LNCAP (cell line): ENCODE data around the gene GJB4.

Source experiments
- TF ChIP-seq, protein P1 (sequence below): fragments of 450-650 bp; IDR thresholded peaks from 2 replicates; pipeline ENCODE4 v1.5.1; 2017; ENCODE audit warnings: mild to moderate bottlenecking

GJB4 gene

GRCh38 chr1:34796990-34797389 lies 37.5 kb downstream of the GJB4 start:
- TF ChIP-seq, protein P1, sequence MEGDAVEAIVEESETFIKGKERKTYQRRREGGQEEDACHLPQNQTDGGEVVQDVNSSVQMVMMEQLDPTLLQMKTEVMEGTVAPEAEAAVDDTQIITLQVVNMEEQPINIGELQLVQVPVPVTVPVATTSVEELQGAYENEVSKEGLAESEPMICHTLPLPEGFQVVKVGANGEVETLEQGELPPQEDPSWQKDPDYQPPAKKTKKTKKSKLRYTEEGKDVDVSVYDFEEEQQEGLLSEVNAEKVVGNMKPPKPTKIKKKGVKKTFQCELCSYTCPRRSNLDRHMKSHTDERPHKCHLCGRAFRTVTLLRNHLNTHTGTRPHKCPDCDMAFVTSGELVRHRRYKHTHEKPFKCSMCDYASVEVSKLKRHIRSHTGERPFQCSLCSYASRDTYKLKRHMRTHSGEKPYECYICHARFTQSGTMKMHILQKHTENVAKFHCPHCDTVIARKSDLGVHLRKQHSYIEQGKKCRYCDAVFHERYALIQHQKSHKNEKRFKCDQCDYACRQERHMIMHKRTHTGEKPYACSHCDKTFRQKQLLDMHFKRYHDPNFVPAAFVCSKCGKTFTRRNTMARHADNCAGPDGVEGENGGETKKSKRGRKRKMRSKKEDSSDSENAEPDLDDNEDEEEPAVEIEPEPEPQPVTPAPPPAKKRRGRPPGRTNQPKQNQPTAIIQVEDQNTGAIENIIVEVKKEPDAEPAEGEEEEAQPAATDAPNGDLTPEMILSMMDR, result no peak

DNA sequence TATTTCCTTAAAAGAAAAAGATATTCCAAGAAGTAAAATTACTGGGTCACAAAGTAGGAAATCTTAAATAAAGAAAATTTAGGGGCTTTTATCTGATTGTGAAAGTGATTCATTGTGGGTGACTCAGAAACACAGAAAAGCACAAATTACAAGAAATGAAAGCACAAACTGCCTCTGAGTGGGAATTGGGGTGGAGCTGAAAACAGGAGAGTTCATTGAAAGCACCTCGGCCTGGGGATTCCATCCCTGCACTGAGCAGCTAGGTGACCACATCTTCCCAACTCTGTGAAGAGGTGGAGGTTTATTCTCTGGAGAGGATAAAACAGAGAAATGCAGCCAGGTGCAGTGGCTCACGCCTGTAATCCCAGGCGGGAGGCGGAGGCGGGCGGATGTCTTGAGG lies 40.7 kb downstream of the GJB4 start:
- TF ChIP-seq, protein P1, result no peak

- TF ChIP-seq, protein P1, result no peak
Observed at GRCh38 chr1:34803770-34804169, 44.2 kb downstream of the GJB4 start.

DNA sequence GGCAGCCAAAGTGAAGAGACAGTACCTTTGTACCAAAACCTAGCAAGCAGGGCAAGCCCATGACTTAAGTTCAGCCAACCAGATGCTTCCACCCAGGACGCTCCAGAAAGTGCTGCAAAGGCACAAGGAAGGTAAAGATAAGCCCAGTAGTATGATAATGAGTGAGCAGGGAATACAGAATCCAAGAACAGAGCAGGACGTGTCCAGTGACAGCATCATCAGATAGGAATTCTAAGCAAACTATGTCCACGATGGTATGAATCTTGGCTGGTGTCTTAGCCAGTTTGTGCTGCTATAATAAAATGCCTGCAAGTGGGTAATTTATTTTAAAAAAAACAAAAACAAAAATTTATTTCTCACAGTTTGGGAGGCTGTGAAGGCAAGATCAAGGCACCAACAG lies 46.9 kb downstream of the GJB4 start:
- TF ChIP-seq, protein P1, result no peak

GRCh38 chr1:34808051-34808810 lies 48.7 kb downstream of the GJB4 start:
- TF ChIP-seq, protein P1, result no peak
